ENCODE results near the gene SMAD4.

SMAD4 gene

DNA sequence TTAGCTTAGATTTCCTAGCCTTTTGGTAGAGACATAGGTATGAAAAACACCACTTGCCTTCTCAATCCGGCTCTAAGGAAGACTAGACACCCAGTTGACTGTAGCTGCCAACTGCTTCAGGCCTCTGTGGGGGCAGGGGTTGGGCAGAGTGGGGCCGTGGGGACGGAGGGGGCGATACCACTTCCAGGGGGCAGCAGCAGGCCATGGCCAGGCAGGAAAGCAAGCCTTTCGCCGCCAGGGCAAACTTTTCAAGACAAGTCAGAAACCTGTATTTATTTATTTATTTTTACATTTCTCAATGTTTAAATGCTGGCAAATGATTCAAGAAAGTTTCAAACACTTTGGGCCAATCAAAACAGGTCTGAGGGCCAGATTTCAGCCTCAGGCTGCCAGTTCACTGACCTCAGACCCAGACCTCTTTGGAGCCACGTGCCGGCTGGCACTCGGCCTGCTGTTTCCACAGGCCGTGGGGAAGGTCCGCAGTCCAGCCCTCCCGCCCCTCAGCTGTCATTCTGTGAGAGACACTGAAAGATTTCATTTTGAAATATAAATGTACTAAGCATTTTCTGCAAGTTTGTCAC is 103.7 kb downstream of the SMAD4 start:
- Histone ChIP-seq H4K5ac (ENCODE audit: low read length) (no peak overlapping the region), H3K9ac (ENCODE audit: low read length) (no peak overlapping the region), H4K8ac (ENCODE audit: low read depth, low read length) (no peak overlapping the region), H2BK120ac (ENCODE audit: low read depth, low read length) (no peak overlapping the region), H3K18ac (ENCODE audit: low read length) (no peak overlapping the region), H3K4me3 (ENCODE audit: low read length) (no peak overlapping the region), H3K36me3 (ENCODE audit: control insufficient read depth, insufficient read depth, low read length) (no peaks in the 10 kb centered on the region), H3K23ac (ENCODE audit: low read length) (no peak overlapping the region), H3K56ac (ENCODE audit: low read length) (no peak overlapping the region), H2AK5ac (ENCODE audit: low read length) (no peak overlapping the region), H3K27ac (ENCODE audit: low read depth, low read length) (no peak overlapping the region), H3K4me2 (ENCODE audit: low read length) (no peak overlapping the region), H3K4me1 (ENCODE audit: control insufficient read depth, low read depth, low read length) (no peaks in the 10 kb centered on the region), H2BK15ac (replicated peaks; ENCODE audit: low read depth) (no peak overlapping the region), H3K79me2 (ENCODE audit: control insufficient read depth, insufficient read depth, low read length) (no peaks in the 10 kb centered on the region), H3K79me1 (ENCODE audit: low read length) (no peaks in the 10 kb centered on the region), H3K27me3 (ENCODE audit: insufficient read depth, low read length, poor library complexity) (no peaks in the 10 kb centered on the region), H3K4ac (ENCODE audit: low read depth, low read length) (peak overlapping the region; percentile 60), H2BK5ac (ENCODE audit: low read length) (no peak overlapping the region)
- no CpG with 5 or more reads among the region's 12 CpGs for WGBS (ENCODE audit: extremely low coverage, insufficient coverage, low lambda C conversion rate)
- no peak for DNase-seq

All from mesendoderm (in vitro differentiated cells).